CD4-positive, alpha-beta memory T cell (primary cell): Measurements from ENCODE around the gene MZF1. TPM values are rescaled to one million over a fixed set of nuclear protein-coding genes. Genes with fewer than 3 reads are reported as not detected.
A peak's percentile ranks its signal among the peaks of the same experiment; 100 is the strongest.

Experiments used
- CTCF ChIA-PET: fragments of 350-600 bp; sonication (Branson Sonifier 250); formaldehyde crosslinking; loops from one replicate; lab custom pipeline; 2021; ENCODE audit warnings: inconsistent platforms; ENCODE audit not compliant: partially characterized antibody; lab: Charles Lee
- POLR2A ChIA-PET: fragments of 350-600 bp; sonication (Branson Sonifier 250); formaldehyde crosslinking; loops from one replicate; lab custom pipeline; 2021; ENCODE audit not compliant: partially characterized antibody; lab: Charles Lee
- DNase-seq, 5 donors: peaks; one replicate each; pipeline versions ENCODE4 v3.0.0 to v3.0.0-alpha.2; 2020 to 2022; ENCODE audit warnings: mixed read lengths in 1 of 5
- H3K27ac ChIP-seq: one replicate; pipeline ENCODE4 v1.7.0; 2013; ENCODE audit warnings: low read depth, low read length
- H3K27me3 ChIP-seq: 2 replicates; pipeline ENCODE4 v1.7.0; 2013; ENCODE audit warnings: mild to moderate bottlenecking, low read length, moderate library complexity; ENCODE audit not compliant: insufficient read depth
- H3K36me3 ChIP-seq: 2 replicates; pipeline ENCODE4 v1.7.0; 2013; ENCODE audit warnings: mild to moderate bottlenecking, low read length, moderate library complexity; ENCODE audit not compliant: insufficient read depth
- H3K4me1 ChIP-seq: 2 replicates; pipeline ENCODE4 v1.7.0; 2013; ENCODE audit warnings: mild to moderate bottlenecking, low read length, moderate library complexity; ENCODE audit not compliant: insufficient read depth
- H3K4me3 ChIP-seq, 2 donors: one replicate each; pipeline ENCODE4 v1.7.0; 2013; ENCODE audit warnings: low read length in 2 of 2, mild to moderate bottlenecking in 1 of 2
- H3K9me3 ChIP-seq, 2 donors: one replicate each; pipeline ENCODE4 v1.7.0; 2013; ENCODE audit warnings: low read length in 2 of 2, control low read depth in 1 of 2; ENCODE audit not compliant: control insufficient read depth in 1 of 2
- H3K27ac Mint-ChIP-seq, 7 donors: one replicate each; pipeline ENCODE4 v1.8.0; 2020 to 2021; ENCODE audit warnings: mixed read lengths in 7 of 7, mild to moderate bottlenecking in 6 of 7, inconsistent platforms in 3 of 7, moderate library complexity in 3 of 7
- H3K27me3 Mint-ChIP-seq, 2 donors: one replicate each; pipeline ENCODE4 v1.8.0; 2020 to 2021; ENCODE audit warnings: mixed read lengths in 2 of 2
- H3K36me3 Mint-ChIP-seq, 2 donors: one replicate each; pipeline ENCODE4 v1.8.0; 2020 to 2021; ENCODE audit warnings: mixed read lengths in 2 of 2, inconsistent platforms in 1 of 2, mild to moderate bottlenecking in 1 of 2
- H3K4me1 Mint-ChIP-seq, 4 donors: one replicate each; pipeline ENCODE4 v1.8.0; 2020 to 2021; ENCODE audit warnings: mixed read lengths in 4 of 4, mild to moderate bottlenecking in 1 of 4
- H3K4me3 Mint-ChIP-seq, 8 donors: one replicate each; pipeline ENCODE4 v1.8.0; 2020 to 2021; ENCODE audit warnings: mixed read lengths in 8 of 8, mild to moderate bottlenecking in 7 of 8, moderate library complexity in 6 of 8, inconsistent platforms in 3 of 8
- H3K9me3 Mint-ChIP-seq, 8 donors: one replicate each; pipeline ENCODE4 v1.8.0; 2020 to 2021; ENCODE audit warnings: mixed read lengths in 8 of 8, mild to moderate bottlenecking in 5 of 8, inconsistent platforms in 3 of 8, moderate library complexity in 1 of 8
- intact Hi-C: fragments of 100-400 bp; cut with micrococcal nuclease; formaldehyde crosslinking; loops from one replicate; pipeline ENCODE4 v1.15.1; 2023
- polyA plus RNA-seq, 2 donors: library from polyadenylated mRNA; unstranded; fragments of 300-500 nt; fragmentation: Illumina TruSeq; gene quantifications; one replicate each; pipeline ENCODE4 v1.2.3, GENCODE V29; 2021
- total RNA-seq, 2 experiments: library from RNA; stranded (reverse); gene quantifications; one replicate each; pipeline ENCODE4 v1.2.3, GENCODE V29; 2021

MZF1 gene
- total and polyA plus RNA-seq, 4 experiments from 2014 or later = 5.2 to 44.4 (median 25.8) TPM

- intact Hi-C loops = no loop called here
- H3K27me3 ChIP-seq = no peaks in the 10 kb centered on the region
- peaks cover 71% of the 10 kb centered on the region for H3K36me3 ChIP-seq
- H3K4me3 Mint-ChIP-seq = no peak overlapping the region
- no peaks in the 10 kb centered on the region for H3K9me3 ChIP-seq
- no peaks in the 10 kb centered on the region for H3K27me3 Mint-ChIP-seq
- H3K27ac Mint-ChIP-seq = peak overlapping the region in 5 of 7 donors; percentile 36 to 88 (median 60)
- H3K4me1 ChIP-seq = peaks cover 41% of the 10 kb centered on the region
- H3K9me3 Mint-ChIP-seq = peaks cover 0 to 5% (median 0%) of the 10 kb centered on the region in 8 donors
- ChIA-PET CTCF (interaction anchor here (1.1 kb wide), 1 partner anchor 31 kb away, joined by 4 read pairs; the partner anchor contains the start of gene ZBTB45), POLR2A (interaction anchor here (0.7 to 2.5 kb wide), 4 partner anchors 11 to 164 kb away, joined by 3 to 7 read pairs (median 4); partner anchors contain the start of gene RPS5)
- H3K27ac ChIP-seq = no peak overlapping the region
- H3K4me3 ChIP-seq = no peak overlapping the region
- H3K36me3 Mint-ChIP-seq = peaks cover 50 to 86% of the 10 kb centered on the region in 2 donors
- H3K4me1 Mint-ChIP-seq = peaks cover 25 to 54% (median 36%) of the 10 kb centered on the region in 4 donors
- DNase-seq = no peak
These were observed 22.0 kb downstream of the MZF1 start for GRCh38 chr19:58551123-58551497.

GRCh38 chr19:58550362-58551122 lies 22.6 kb downstream of the MZF1 start:
- no peak overlapping the region for H3K4me3 Mint-ChIP-seq
- POLR2A ChIA-PET = interaction anchor here (0.9 to 2.5 kb wide), 3 partner anchors 8 to 31 kb away, joined by 3 to 7 read pairs (median 5); partner anchors contain the start of genes UBE2M and ZBTB45
- peaks cover 0 to 8% (median 0%) of the 10 kb centered on the region in 8 donors for H3K9me3 Mint-ChIP-seq
- intact Hi-C loops = no loop called here
- Histone ChIP-seq H3K27ac (no peak overlapping the region), H3K9me3 (no peaks in the 10 kb centered on the region), H3K36me3 (peaks cover 69% of the 10 kb centered on the region), H3K27me3 (no peaks in the 10 kb centered on the region), H3K4me1 (peaks cover 42% of the 10 kb centered on the region), H3K4me3 (no peak overlapping the region)
- peaks cover 53 to 89% of the 10 kb centered on the region in 2 donors for H3K36me3 Mint-ChIP-seq
- peak overlapping the region in 4 of 7 donors; percentile 36 to 88 (median 68) for H3K27ac Mint-ChIP-seq
- CTCF ChIA-PET = no interaction called here
- H3K4me1 Mint-ChIP-seq = peaks cover 31 to 57% (median 39%) of the 10 kb centered on the region in 4 donors
- H3K27me3 Mint-ChIP-seq = no peaks in the 10 kb centered on the region
- DNase-seq = peak in 1 of 5 donors; percentile 1

GRCh38 chr19:58549664-58550361 lies 23.3 kb downstream of the MZF1 start:
- H3K9me3 Mint-ChIP-seq = peaks cover 0 to 12% (median 0%) of the 10 kb centered on the region in 8 donors
- no peak overlapping the region for H3K4me3 ChIP-seq
- no peaks in the 10 kb centered on the region for H3K27me3 Mint-ChIP-seq
- no peaks in the 10 kb centered on the region for H3K9me3 ChIP-seq
- CTCF ChIA-PET = no interaction called here
- H3K4me1 ChIP-seq = peaks cover 44% of the 10 kb centered on the region
- H3K36me3 ChIP-seq = peaks cover 69% of the 10 kb centered on the region
- POLR2A ChIA-PET = interaction anchor here (0.6 to 2.5 kb wide), 5 partner anchors 8 to 35 kb away, joined by 3 to 7 read pairs (median 3); partner anchors contain the start of genes UBE2M and ZBTB45
- peak overlapping the region in 1 of 8 donors; percentile 20 for H3K4me3 Mint-ChIP-seq
- H3K27me3 ChIP-seq = no peaks in the 10 kb centered on the region
- intact Hi-C loops = no loop called here
- H3K27ac ChIP-seq = no peak overlapping the region
- peak overlapping the region in 1 of 7 donors; percentile 60 for H3K27ac Mint-ChIP-seq
- H3K36me3 Mint-ChIP-seq = peaks cover 53 to 88% of the 10 kb centered on the region in 2 donors
- H3K4me1 Mint-ChIP-seq = peaks cover 28 to 56% (median 38%) of the 10 kb centered on the region in 4 donors
- DNase-seq = peak in 1 of 5 donors; percentile 39

- DNase-seq = no peak
- Mint-ChIP-seq H3K27me3 (no peaks in the 10 kb centered on the region), H3K9me3 (peaks cover 0 to 12% (median 0%) of the 10 kb centered on the region in 8 donors), H3K4me3 (no peak overlapping the region), H3K27ac (peak overlapping the region in 2 of 7 donors; percentile 43 to 60), H3K4me1 (peaks cover 24 to 49% (median 34%) of the 10 kb centered on the region in 4 donors), H3K36me3 (peaks cover 50 to 83% of the 10 kb centered on the region in 2 donors)
- ChIA-PET POLR2A (interaction anchor here (0.6 to 1.5 kb wide), 3 partner anchors 9 to 34 kb away, joined by 3 to 5 read pairs (median 3); partner anchors contain the start of genes UBE2M and ZBTB45), CTCF (no interaction called here)
- Histone ChIP-seq H3K4me1 (peaks cover 37% of the 10 kb centered on the region), H3K27ac (no peak overlapping the region), H3K4me3 (no peak overlapping the region), H3K27me3 (no peaks in the 10 kb centered on the region), H3K36me3 (peaks cover 69% of the 10 kb centered on the region), H3K9me3 (no peaks in the 10 kb centered on the region)
- intact Hi-C loops = no loop called here
These were observed 24.1 kb downstream of the MZF1 start for GRCh38 chr19:58548859-58549663.

GRCh38 chr19:58547323-58548312 lies 25.5 kb downstream of the MZF1 start:
- Mint-ChIP-seq H3K36me3 (peaks cover 41 to 74% of the 10 kb centered on the region in 2 donors), H3K27me3 (peaks cover 0 to 7% of the 10 kb centered on the region in 2 donors), H3K27ac (peak overlapping the region in 6 of 7 donors; percentile 27 to 95 (median 45)), H3K4me1 (peaks cover 21 to 45% (median 31%) of the 10 kb centered on the region in 4 donors), H3K4me3 (peak overlapping the region in 3 of 8 donors; percentile 12 to 20 (median 13)), H3K9me3 (peaks cover 0 to 11% (median 0%) of the 10 kb centered on the region in 8 donors)
- H3K4me1 ChIP-seq = peaks cover 30% of the 10 kb centered on the region
- no peak for DNase-seq
- ChIA-PET CTCF (interaction anchor here (0.9 kb wide), 1 partner anchor 27 kb away, joined by 4 read pairs; no protein-coding TSS in a partner anchor), POLR2A (interaction anchor here (1.2 to 5.6 kb wide), 5 partner anchors 7 to 34 kb away, joined by 3 to 104 read pairs (median 89); partner anchors contain the start of genes CHMP2A, UBE2M and ZBTB45)
- no peaks in the 10 kb centered on the region for H3K9me3 ChIP-seq
- peak overlapping the region; percentile 78 for H3K27ac ChIP-seq
- no peaks in the 10 kb centered on the region for H3K27me3 ChIP-seq
- no peak overlapping the region for H3K4me3 ChIP-seq
- intact Hi-C loops = no loop called here
- peaks cover 56% of the 10 kb centered on the region for H3K36me3 ChIP-seq
